UCSD-AML1 (cell line): Measurements from ENCODE around the gene F8.
"Not testable (repeated sequence)": the region's sequence is repeated elsewhere in the genome, so short reads cannot be mapped to it uniquely, and the experiment has no call there.

ENCODE experiments used
- DNase-seq: peaks from one replicate; lab custom pipeline; 2025; ENCODE audit not compliant: unreplicated experiment; lab: John Stamatoyannopoulos, UW

Gene F8

DNA sequence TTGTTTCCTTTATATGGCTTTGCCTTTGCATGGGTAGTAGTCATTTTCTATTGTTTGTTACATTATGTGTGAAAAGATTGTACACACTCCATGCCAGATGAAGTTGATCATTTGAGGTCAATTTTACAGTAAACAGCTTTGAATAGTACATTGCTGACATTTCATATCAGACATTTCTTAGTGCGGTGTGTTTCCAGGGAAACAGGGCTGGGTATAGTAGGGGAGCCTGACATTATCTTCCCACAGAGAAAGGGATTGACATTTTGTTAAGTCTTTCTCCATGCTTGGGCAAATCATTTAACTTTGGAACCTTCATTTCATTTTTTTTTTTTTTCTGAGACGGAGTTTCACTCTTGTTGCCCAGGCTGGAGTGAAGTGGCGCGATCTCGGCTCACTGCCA, 9.1 kb upstream of the F8 start:
- DNase-seq, result no peak

DNA sequence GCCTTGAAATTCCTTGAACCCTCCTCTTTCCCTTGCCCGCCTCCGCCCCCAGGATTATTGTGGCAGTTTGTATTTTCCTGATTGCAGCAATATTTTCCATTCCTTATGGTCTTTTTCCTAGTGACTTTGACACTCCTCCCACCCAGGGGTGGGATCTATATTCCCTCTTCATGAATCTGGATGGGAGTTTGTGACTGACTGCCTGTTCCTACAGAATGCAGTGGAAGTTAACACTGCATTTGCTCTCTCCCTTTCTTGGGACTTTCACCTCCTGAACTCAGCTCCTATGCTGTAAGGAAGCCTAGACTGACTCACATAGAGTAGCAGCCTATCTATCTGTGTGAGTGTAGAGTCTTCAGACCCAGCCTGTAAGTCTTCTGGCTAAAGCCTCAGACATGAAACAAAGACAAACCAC, 6.4 kb upstream of the F8 start:
- DNase-seq, result no peak

- DNase-seq, result no peak
Measured at GRCh38 chrX:155028129-155028528, 5.6 kb upstream of the F8 start.

- no peak for DNase-seq
Measured at GRCh38 chrX:155027509-155028066, 5.1 kb upstream of the F8 start.

- peak; percentile 95 for DNase-seq
Measured at GRCh38 chrX:155026727-155027508, 4.4 kb upstream of the F8 start, which contains the start of gene FUNDC2. Gene FUNDC2 (plus strand): TSS chrX:155026844. CDS start chrX:155026939, 95 bp downstream.

- DNase-seq, result no peak
Measured at GRCh38 chrX:155026420-155026726, 3.9 kb upstream of the F8 start.

GRCh38 chrX:155023907-155024833, 1.6 kb upstream of the F8 start:
- DNase-seq, result no peak

- no peak for DNase-seq
Measured at GRCh38 chrX:155020591-155020990, 1.9 kb downstream of the F8 start.

DNA sequence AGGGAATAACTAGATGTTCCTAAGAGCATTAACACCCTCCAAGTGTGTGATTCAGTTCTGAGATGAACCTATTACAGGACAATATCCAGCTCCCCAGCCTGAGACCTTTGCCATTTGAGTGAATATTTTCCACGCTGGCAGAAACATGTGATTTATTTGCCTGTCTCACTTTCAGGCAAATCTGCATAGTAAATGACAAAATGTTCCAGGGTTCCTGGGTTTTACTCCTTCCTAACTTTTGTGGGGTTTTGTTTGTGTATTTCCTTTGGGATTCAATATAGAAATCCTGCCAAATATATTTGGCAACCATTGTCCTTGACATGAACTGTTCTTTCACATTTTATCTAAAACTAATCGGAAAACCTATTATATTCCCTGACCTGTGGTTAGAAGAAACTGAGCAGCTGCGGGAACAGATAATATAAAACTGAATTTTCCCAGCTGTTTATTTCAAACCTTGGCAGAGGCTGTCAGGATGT, 12.5 kb downstream of the F8 start:
- DNase-seq, result no peak

GRCh38 chrX:155008578-155008977, 13.9 kb downstream of the F8 start:
- DNase-seq, result not testable (repeated sequence)

- not testable (repeated sequence) for DNase-seq
Measured at GRCh38 chrX:155006913-155007671, 15.4 kb downstream of the F8 start.

- DNase-seq, result not testable (repeated sequence)
Measured at GRCh38 chrX:155006379-155006778, 16.1 kb downstream of the F8 start.

- DNase-seq, result no peak
Measured at GRCh38 chrX:155005190-155005589, 17.3 kb downstream of the F8 start.

DNA sequence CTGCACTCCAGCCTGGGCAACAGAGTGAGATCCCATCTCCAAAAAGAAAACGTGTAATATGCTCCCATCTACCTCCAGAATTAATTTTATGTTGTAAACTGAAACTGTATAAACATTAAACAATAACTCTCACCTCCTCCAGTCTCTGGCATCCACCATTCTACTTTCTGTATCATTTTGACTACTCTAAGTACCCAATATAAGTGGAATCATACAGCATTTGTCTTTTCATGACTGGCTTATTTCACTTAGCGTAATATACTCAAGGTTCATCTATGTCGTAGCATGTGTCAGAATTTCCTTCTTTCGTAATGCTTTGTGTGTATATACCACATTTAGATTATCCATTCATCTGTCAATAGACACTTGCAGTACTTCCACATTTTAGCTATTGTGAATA, 20.6 kb downstream of the F8 start:
- DNase-seq, result no peak

- no peak for DNase-seq
Measured at GRCh38 chrX:155000841-155001240, 21.7 kb downstream of the F8 start.

DNA sequence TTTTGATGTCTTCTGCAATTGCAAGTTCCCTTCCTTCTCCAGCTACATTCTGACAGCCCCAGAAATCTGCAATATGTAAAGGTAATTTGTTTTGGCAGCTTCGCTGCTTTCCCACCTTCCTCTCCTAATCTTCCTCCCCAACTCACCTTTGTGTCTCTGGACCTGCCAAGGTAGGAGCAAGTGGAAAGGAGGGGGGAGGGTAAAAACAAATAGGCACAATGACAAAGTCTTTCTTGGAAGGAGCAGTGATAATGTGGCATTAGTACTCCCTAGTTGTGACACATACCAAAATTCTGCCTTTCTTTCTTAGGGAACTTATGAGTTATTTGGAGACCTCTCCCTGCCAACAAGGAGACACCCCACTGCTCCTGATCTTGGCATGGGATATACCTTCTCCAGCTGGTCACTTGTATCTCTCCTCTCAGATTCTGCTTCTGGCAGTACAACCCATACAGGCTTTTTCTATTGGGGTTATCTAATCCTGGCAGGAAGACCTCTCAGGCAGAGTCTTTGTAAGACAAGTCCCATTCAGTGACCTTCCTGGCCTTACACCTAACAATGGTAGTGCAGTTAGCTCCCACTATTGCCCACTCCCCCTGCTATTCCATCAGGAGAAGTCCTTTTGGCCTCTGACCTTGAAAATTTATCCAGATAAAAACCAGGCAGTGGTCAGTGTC, 24.2 kb downstream of the F8 start:
- no peak for DNase-seq

- DNase-seq, result no peak
Measured at GRCh38 chrX:154991476-154991875, 31.0 kb downstream of the F8 start.

- no peak for DNase-seq
Measured at GRCh38 chrX:154991039-154991438, 31.5 kb downstream of the F8 start.

DNA sequence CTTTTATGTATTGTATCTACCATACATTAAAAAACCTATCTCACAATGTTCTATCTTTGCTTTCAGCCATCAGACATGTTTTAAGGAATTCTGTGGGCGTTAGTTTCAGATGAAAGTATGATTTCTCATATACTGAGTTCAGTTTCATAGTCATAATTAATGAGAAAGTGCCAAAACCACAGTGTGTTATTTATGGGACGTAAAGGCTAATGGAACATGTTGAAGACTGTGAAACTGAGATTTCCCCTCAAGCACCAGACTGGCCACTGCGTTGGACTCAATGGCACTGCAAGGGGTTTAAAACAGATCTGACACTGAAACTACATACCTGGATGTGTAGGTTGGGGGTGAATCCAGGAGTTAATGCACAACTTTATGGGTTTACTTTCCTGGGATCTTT, 32.0 kb downstream of the F8 start:
- no peak for DNase-seq

- DNase-seq, result no peak
Measured at GRCh38 chrX:154988719-154989118, 33.8 kb downstream of the F8 start.
